ENCODE results near the gene MRPS6.

MRPS6 gene

GRCh38 chr21:34181431-34182039 is 108.2 kb downstream of the MRPS6 start:
- no peak for TF ChIP-seq EZH2phosphoT487 (IDR thresholded peaks at IDR 0.05; ENCODE audit: borderline replicate concordance, low read length)
- TF ChIP-seq, protein P1, sequence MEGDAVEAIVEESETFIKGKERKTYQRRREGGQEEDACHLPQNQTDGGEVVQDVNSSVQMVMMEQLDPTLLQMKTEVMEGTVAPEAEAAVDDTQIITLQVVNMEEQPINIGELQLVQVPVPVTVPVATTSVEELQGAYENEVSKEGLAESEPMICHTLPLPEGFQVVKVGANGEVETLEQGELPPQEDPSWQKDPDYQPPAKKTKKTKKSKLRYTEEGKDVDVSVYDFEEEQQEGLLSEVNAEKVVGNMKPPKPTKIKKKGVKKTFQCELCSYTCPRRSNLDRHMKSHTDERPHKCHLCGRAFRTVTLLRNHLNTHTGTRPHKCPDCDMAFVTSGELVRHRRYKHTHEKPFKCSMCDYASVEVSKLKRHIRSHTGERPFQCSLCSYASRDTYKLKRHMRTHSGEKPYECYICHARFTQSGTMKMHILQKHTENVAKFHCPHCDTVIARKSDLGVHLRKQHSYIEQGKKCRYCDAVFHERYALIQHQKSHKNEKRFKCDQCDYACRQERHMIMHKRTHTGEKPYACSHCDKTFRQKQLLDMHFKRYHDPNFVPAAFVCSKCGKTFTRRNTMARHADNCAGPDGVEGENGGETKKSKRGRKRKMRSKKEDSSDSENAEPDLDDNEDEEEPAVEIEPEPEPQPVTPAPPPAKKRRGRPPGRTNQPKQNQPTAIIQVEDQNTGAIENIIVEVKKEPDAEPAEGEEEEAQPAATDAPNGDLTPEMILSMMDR (IDR thresholded peaks at IDR 0.05; ENCODE audit: low read depth, low read length, poor library complexity, severe bottlenecking), result no peak
- no peaks in the 10 kb centered on the region; the same call in 1 of the 2 replicates for H3K9me2 ChIP-seq (replicated peaks; ENCODE audit: control insufficient read depth, low read length)
- H3K27me3 ChIP-seq (ENCODE audit: control insufficient read depth, low read length), result peaks cover 2% of the 10 kb centered on the region; the same call in 1 of the 2 replicates
- no peaks in the 10 kb centered on the region for H3F3A ChIP-seq (ENCODE audit: control insufficient read depth, insufficient read depth)
- H4K20me1 ChIP-seq (ENCODE audit: control insufficient read depth, insufficient read depth, low read depth, low read length), result no peaks in the 10 kb centered on the region
- no peak overlapping the region for H3K4me2 ChIP-seq (ENCODE audit: low read length)
- no peak overlapping the region for H3K27ac ChIP-seq (ENCODE audit: low read depth, low read length)
- no peak overlapping the region for H3K4me3 ChIP-seq (ENCODE audit: low read length)
- no peaks in the 10 kb centered on the region for H3K4me1 ChIP-seq (ENCODE audit: control insufficient read depth, low read length)
- H3K9me3 ChIP-seq (ENCODE audit: control insufficient read depth, insufficient read depth, low read length), result no peaks in the 10 kb centered on the region
- H3K36me3 ChIP-seq (ENCODE audit: control insufficient read depth, low read length), result no peaks in the 10 kb centered on the region
- H3K79me2 ChIP-seq (ENCODE audit: control insufficient read depth, low read length), result no peaks in the 10 kb centered on the region

GRCh38 chr21:34182436-34182835 is 109.1 kb downstream of the MRPS6 start:
- 0 out of 2 replicates have a peak, but pooled peaks cover 2% of the 10 kb centered on the region for H3K27me3 ChIP-seq (ENCODE audit: control insufficient read depth, low read length)
- H3K9me3 ChIP-seq (ENCODE audit: control insufficient read depth, insufficient read depth, low read length), result no peaks in the 10 kb centered on the region
- H3K79me2 ChIP-seq (ENCODE audit: control insufficient read depth, low read length), result no peaks in the 10 kb centered on the region
- no peak overlapping the region for H3K27ac ChIP-seq (ENCODE audit: low read depth, low read length)
- no peaks in the 10 kb centered on the region for H3K36me3 ChIP-seq (ENCODE audit: control insufficient read depth, low read length)
- no peak overlapping the region for H3K4me2 ChIP-seq (ENCODE audit: low read length)
- no peaks in the 10 kb centered on the region for H3K4me1 ChIP-seq (ENCODE audit: control insufficient read depth, low read length)
- TF ChIP-seq EZH2phosphoT487 (IDR thresholded peaks at IDR 0.05; ENCODE audit: borderline replicate concordance, low read length), result no peak
- TF ChIP-seq, protein P1 (IDR thresholded peaks at IDR 0.05; ENCODE audit: low read depth, low read length, poor library complexity, severe bottlenecking), result no peak
- H3K9me2 ChIP-seq (replicated peaks; ENCODE audit: control insufficient read depth, low read length), result no peaks in the 10 kb centered on the region
- no peaks in the 10 kb centered on the region for H4K20me1 ChIP-seq (ENCODE audit: control insufficient read depth, insufficient read depth, low read depth, low read length)
- H3F3A ChIP-seq (ENCODE audit: control insufficient read depth, insufficient read depth), result no peaks in the 10 kb centered on the region
- no peak overlapping the region for H3K4me3 ChIP-seq (ENCODE audit: low read length)

DNA sequence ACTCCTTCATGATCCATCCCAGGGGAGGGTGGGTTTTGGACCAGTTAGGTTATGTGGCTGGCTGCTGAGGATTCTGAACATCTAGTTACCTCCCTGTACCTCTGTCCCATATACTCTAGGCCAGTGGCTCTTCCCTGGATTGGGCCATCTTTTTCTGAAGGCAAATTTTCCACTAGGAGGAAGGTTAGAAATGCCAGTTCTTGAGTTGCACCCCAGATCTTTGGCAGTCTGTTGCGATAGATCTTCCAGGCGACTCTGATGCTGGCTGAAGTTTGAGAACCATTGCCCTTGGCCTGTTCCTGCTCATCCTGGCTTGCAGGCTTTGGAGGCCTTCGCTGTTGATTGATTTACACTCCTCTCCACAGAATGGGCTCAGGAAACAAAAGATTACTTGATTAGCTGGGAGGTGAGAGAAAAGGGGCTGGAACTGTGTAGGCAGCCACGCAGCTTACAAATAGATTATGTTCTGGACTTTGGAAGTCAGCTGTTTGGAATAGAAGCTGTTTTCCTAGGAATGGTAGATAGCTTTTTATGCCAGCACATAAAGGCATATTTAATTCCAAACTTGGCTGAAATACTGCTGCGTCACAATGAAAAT is 110.1 kb downstream of the MRPS6 start:
- Histone ChIP-seq H3K4me1 (ENCODE audit: control insufficient read depth, low read length) (no peaks in the 10 kb centered on the region), H3K27me3 (ENCODE audit: control insufficient read depth, low read length) (no peaks in the 10 kb centered on the region), H3K4me2 (ENCODE audit: low read length) (no peak overlapping the region), H3K27ac (ENCODE audit: low read depth, low read length) (no peak overlapping the region), H3F3A (ENCODE audit: control insufficient read depth, insufficient read depth) (no peaks in the 10 kb centered on the region), H4K20me1 (ENCODE audit: control insufficient read depth, insufficient read depth, low read depth, low read length) (no peaks in the 10 kb centered on the region), H3K36me3 (ENCODE audit: control insufficient read depth, low read length) (no peaks in the 10 kb centered on the region), H3K9me2 (replicated peaks; ENCODE audit: control insufficient read depth, low read length) (no peaks in the 10 kb centered on the region), H3K79me2 (ENCODE audit: control insufficient read depth, low read length) (no peaks in the 10 kb centered on the region), H3K4me3 (ENCODE audit: low read length) (no peak overlapping the region), H3K9me3 (ENCODE audit: control insufficient read depth, insufficient read depth, low read length) (no peaks in the 10 kb centered on the region)
- TF ChIP-seq, protein P1 (IDR thresholded peaks at IDR 0.05; ENCODE audit: low read depth, low read length, poor library complexity, severe bottlenecking), result no peak
- TF ChIP-seq EZH2phosphoT487 (IDR thresholded peaks at IDR 0.05; ENCODE audit: borderline replicate concordance, low read length), result no peak
